Measurements from ENCODE around the gene RAB3B.

Gene RAB3B

DNA sequence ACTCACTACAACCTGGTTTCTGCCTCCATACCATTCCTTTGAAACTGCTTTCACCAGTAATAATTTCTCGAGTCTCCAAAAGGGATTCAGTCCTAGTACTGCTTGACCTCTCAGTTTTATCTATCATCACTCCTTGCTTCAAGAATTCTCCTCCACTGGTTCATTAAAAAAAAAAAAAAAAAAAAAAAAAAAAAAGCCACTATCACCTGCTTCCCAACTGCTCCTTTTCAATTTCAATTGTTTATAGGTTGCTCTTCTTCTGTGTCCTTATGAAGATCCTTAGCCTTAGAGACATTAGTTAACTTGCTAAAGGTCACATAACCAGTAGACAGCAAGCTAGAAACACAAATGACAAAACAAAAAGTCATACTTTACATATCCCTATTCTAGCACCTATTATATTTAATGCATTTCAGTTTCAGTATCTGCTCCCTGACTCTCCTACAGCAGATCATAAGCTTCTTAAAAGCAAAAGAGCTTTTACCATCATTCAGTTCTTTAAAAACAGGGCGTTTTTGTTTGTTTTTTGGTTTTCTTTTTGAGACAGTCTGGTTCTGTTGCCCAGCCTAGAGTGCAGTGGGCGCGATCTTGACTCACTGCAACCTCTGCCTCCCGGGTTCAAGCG is 119.0 kb downstream of the RAB3B start:
- no peak for DNase-seq (ENCODE audit: low spot score)

DNA sequence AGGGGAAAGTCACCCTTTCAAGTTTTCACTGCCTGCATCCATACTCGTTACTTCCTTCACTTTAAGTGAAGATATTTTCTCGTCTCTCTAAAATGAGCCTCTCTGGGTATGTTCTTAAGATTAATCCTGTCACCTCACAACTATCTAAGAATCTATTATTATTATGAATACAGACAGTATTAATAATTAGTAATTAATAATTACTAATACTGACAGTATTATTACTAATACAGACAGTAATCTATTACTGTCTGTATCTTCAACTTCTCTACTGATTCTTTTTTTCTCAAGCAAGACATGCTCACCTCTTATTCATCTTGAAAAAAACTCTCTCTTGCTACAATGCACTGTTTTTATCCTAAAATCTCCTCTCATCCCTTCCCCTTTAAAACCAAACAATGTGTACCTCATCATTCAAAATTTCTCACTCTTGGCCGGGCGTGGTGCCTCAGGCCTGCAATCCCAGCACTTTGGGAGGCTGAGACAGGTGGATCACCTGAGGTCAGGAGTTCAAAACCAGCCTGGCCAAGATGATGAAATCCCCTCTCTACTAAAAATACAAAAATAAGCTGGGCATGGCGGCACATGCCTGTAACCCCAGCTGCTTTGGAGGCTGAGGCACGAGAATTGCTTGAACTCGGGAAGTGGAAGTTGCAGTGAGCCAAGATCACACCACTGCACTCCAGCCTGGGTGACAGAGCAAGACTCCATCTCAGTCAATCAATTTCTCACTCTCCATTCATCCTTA is 119.7 kb downstream of the RAB3B start:
- DNase-seq (ENCODE audit: low spot score): no peak

DNA sequence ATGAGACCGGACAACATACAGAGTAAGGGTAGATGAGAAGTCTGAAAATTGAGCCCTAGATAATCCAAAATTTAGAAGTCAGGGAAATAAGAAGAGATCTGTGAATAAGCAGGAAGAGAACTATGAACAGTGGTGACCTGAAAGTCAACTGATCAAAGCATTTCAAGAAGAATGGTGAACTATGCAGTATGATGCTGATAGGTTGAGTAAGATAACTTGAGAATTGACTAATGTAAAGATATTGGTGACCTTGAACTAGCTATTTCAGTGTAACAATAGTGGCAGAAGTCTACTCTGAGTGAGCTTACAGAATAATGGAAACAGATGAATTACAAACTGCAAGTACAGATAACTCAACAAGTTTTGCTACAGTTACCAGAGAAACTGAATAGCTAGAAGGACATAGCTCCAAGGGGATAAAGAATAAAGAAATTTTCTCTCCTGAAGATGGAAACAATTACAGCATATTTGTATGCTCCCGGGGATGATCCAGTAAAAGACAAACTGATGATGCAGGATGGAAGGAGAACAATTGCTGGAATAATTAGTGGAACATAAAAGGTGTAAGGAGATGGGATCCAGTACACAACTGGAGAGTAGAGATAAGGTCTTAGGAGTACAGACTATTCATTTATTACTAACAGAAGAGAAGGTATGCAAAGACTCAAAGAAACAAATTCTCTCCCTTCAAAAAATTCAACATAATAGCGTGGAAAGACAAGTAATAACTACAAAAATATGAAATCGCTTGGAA is 122.8 kb downstream of the RAB3B start:
- DNase-seq (ENCODE audit: low spot score): no peak

DNA sequence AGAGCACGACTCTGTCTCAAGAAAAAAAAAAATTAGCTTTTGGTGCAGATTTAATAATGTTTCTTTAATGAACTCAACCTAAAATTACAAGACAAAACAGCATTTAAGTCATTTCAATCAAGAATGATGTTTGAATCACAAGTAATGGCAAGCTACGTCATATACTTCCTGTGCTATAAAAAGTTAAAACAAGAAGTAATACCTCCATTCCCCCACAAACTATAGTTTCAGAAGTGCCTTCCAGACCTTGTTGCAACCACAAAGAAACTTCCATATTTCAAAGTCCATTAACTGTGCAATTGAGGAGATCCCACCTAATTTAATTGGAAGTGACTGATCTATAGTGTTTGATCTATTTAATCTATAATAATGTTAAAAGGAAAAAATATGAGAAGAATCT is 127.1 kb downstream of the RAB3B start:
- no peak for DNase-seq (ENCODE audit: low spot score)

DNA sequence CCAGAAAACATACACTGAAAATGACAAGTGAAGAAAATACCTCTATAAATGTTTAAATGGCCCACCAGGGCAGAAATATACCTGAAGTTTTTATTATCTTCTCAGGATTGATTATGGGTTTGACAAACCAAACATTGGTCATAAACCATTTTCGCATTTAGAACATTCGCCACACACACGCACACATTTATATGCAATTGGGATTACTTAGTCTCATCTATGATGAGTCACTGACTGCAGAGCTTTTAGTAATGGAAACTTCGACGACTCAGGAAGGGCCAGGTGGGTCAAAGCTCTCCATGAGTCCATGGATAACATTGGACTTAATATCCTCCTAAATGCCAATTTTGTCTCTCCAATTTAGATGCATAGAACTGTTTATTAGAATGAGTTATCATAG is 128.8 kb downstream of the RAB3B start:
- DNase-seq (ENCODE audit: low spot score): no peak

DNA sequence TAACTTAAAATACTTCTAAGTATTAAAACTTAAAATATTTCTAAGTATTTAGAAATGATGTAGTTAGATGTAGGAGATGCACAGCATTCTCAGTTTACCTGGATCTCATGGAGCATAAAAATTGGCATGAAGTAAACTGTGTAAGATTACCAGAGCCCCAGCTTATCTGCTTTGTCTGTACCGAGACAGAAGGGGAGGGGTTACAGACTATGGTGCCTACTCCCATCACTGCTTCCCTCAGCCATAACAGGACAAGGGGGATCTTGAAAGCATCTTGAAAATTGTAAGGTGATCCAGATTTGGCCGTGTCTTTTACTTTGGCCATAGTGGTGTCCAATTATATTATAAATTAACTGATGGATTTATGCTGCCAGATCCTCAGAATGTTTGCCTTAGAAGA is 130.8 kb downstream of the RAB3B start:
- DNase-seq (ENCODE audit: low spot score): no peak

DNA sequence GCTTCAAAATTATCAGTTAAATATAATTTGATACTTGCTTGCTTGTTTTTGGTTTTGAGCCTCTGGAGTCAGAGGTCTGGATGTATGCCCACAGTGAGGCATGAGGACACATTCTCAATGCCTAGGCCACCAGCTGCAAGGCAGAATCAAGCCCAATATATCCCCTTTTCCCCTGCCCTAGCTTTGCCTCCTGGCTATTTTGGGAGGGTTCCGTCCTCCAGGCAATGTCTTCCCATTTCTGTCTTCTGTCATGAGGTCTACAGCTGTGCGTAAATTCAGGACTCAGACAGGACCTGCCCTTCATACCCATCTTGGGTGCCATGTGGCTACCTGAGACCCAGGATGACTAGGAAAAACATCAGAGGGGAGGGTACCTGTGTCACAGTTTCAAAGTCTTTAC is 131.2 kb downstream of the RAB3B start:
- no peak for DNase-seq (ENCODE audit: low spot score)

DNA sequence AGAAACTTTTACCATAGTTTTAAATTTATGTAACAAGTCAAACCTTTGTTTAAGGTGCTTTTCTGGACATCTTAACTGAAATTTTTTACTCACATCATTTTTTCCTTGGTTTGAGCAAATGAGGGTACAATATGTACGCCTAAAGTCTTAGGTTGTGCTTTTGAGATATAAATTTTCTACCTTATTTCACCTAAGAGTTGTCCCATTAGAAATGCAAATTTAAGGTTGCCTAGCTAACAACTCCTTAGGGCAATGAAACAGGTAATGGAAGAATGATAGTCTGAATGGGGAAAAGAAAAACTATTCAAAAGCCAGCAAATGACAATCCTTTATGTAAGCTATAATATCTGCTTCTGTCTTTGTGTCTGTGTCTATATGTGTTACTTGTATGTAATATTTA is 131.6 kb downstream of the RAB3B start:
- no peak for DNase-seq (ENCODE audit: low spot score)
